Measurements from ENCODE around the gene TCHP. TPM values are rescaled to one million over a fixed set of nuclear protein-coding genes. Genes with fewer than 3 reads are reported as not detected.
A peak's percentile ranks its signal among the peaks of the same experiment; 100 is the strongest.

Gene TCHP
- total RNA-seq, 4 donors from 2014 or later: 12.4 to 29.4 (median 17.6) TPM

- WGBS, 2 donors (ENCODE audit: low coverage in 1 of 2): 17 to 30% methylated on average over 5 of the region's 5 CpGs
- Histone ChIP-seq H3K4me1 (peaks cover 15 to 74% (median 30%) of the 10 kb centered on the region in 3 donors), H3K4me3 (no peak overlapping the region), H3K27me3 (no peaks in the 10 kb centered on the region), H3K9me3 (no peaks in the 10 kb centered on the region), H3K27ac (peak overlapping the region; percentile 5 to 80 (median 74)), H3K36me3 (peaks cover 0 to 79% of the 10 kb centered on the region in 2 donors)
- ATAC-seq: peak; percentile 35
- TF ChIP-seq CTCF (IDR thresholded peaks at IDR 0.05) (no peak), EP300 (IDR thresholded peaks at IDR 0.05) (no peak), POLR2A (IDR thresholded peaks at IDR 0.05) (no peak), POLR2AphosphoS5 (IDR thresholded peaks at IDR 0.05) (peak; percentile 70)
Measured at GRCh38 chr12:109951136-109951535, 51.1 kb downstream of the TCHP start.

- H3K4me1 ChIP-seq: peaks cover 15 to 68% (median 30%) of the 10 kb centered on the region in 3 donors
- peak overlapping the region; percentile 5 to 80 (median 74) for H3K27ac ChIP-seq
- no peaks in the 10 kb centered on the region for H3K27me3 ChIP-seq
- no peak for TF ChIP-seq CTCF (IDR thresholded peaks at IDR 0.05)
- peak; percentile 38 for TF ChIP-seq POLR2AphosphoS5 (IDR thresholded peaks at IDR 0.05)
- ATAC-seq: peak; percentile 38
- H3K9me3 ChIP-seq: no peaks in the 10 kb centered on the region
- H3K36me3 ChIP-seq: peaks cover 0 to 82% of the 10 kb centered on the region in 2 donors
- no peak overlapping the region for H3K4me3 ChIP-seq
- WGBS, 2 donors (ENCODE audit: low coverage in 1 of 2): 27 to 48% methylated on average over 5 to 7 of the region's 7 CpGs
Measured at GRCh38 chr12:109951751-109952150, 51.7 kb downstream of the TCHP start.

GRCh38 chr12:109952160-109952858 is 52.2 kb downstream of the TCHP start:
- Histone ChIP-seq H3K36me3 (peaks cover 0 to 83% of the 10 kb centered on the region in 2 donors), H3K4me1 (peaks cover 12 to 63% (median 30%) of the 10 kb centered on the region in 3 donors)

GRCh38 chr12:109952873-109953272 is 52.8 kb downstream of the TCHP start:
- TF ChIP-seq EP300 (IDR thresholded peaks at IDR 0.05): no peak
- no peak for TF ChIP-seq POLR2AphosphoS5 (IDR thresholded peaks at IDR 0.05)
- no peak for TF ChIP-seq CTCF (IDR thresholded peaks at IDR 0.05)
- TF ChIP-seq POLR2A (IDR thresholded peaks at IDR 0.05): no peak
- Histone ChIP-seq H3K4me3 (no peak overlapping the region), H3K27ac (peak overlapping the region in 3 of 4 donors; percentile 73 to 80 (median 75)), H3K9me3 (no peaks in the 10 kb centered on the region), H3K4me1 (peaks cover 12 to 57% (median 25%) of the 10 kb centered on the region in 3 donors), H3K27me3 (no peaks in the 10 kb centered on the region), H3K36me3 (peaks cover 0 to 88% of the 10 kb centered on the region in 2 donors)
- 76 to 85% methylated on average over 2 to 6 of the region's 8 CpGs for WGBS, 2 donors (ENCODE audit: low coverage in 1 of 2)
- ATAC-seq: no peak

More at GRCh38 chr12:109952160-109952858, 52.2 kb downstream of the TCHP start:
- no peaks in the 10 kb centered on the region for H3K9me3 ChIP-seq
- no peak for ATAC-seq
- no peak overlapping the region for H3K4me3 ChIP-seq
- 88 to 91% methylated on average over 10 to 11 of the region's 11 CpGs for WGBS, 2 donors (ENCODE audit: low coverage in 1 of 2)
- H3K27ac ChIP-seq: peak overlapping the region in 3 of 4 donors; percentile 73 to 80 (median 75)
- no peaks in the 10 kb centered on the region for H3K27me3 ChIP-seq
- no peak for TF ChIP-seq POLR2A (IDR thresholded peaks at IDR 0.05)
- TF ChIP-seq EP300 (IDR thresholded peaks at IDR 0.05): no peak
- TF ChIP-seq POLR2AphosphoS5 (IDR thresholded peaks at IDR 0.05): no peak
- TF ChIP-seq CTCF (IDR thresholded peaks at IDR 0.05): no peak

GRCh38 chr12:109953656-109954055 is 53.6 kb downstream of the TCHP start:
- no peak for ATAC-seq
- Histone ChIP-seq H3K27ac (peak overlapping the region in 2 of 4 donors; percentile 75 to 80), H3K36me3 (peaks cover 0 to 92% of the 10 kb centered on the region in 2 donors), H3K27me3 (no peaks in the 10 kb centered on the region), H3K4me3 (no peak overlapping the region), H3K9me3 (no peaks in the 10 kb centered on the region), H3K4me1 (peaks cover 7 to 49% (median 17%) of the 10 kb centered on the region in 3 donors)
- WGBS, 2 donors (ENCODE audit: low coverage in 1 of 2): 71 to 75% methylated on average over 1 to 2 of the region's 5 CpGs
- TF ChIP-seq POLR2A (IDR thresholded peaks at IDR 0.05) (no peak), POLR2AphosphoS5 (IDR thresholded peaks at IDR 0.05) (no peak), EP300 (IDR thresholded peaks at IDR 0.05) (no peak), CTCF (IDR thresholded peaks at IDR 0.05) (no peak)
